PC-3 (cell line): ENCODE results near the gene WDR82. TPM values are rescaled to one million over a fixed set of nuclear protein-coding genes. Genes with fewer than 3 reads are reported as not detected.

Source experiments
- ATAC-seq: fragments of 200-7000 bp; cut with Tn5 transposase; 2 replicates; pipeline ENCODE4 v1.9.1; 2020; ENCODE audit warnings: mild to moderate bottlenecking, moderate library complexity
- BruUV-seq: library from RNA; stranded (reverse); fragments of 400-500 nt; replicated peaks from 2 replicates; lab custom pipeline; 2021; lab: Mats Ljungman, UMichigan
- CTCF ChIA-PET: fragments of 300-600 bp; sonication (Branson Sonifier 250); formaldehyde crosslinking; loops from one replicate; lab custom pipeline; 2022; ENCODE audit warnings: antibody characterized with exemption; lab: Charles Lee
- POLR2A ChIA-PET: fragments of 300-600 bp; sonication (Branson Sonifier 250); formaldehyde crosslinking; loops from one replicate; lab custom pipeline; 2022; ENCODE audit warnings: antibody characterized with exemption; ENCODE audit not compliant: unreplicated experiment; lab: Charles Lee
- DNase-seq: peaks from one replicate; pipeline ENCODE4 v3.0.0-alpha.2; 2015
- H2AFZ ChIP-seq: fragments of 300-600 bp; sonication (generic); 2 replicates; pipeline ENCODE4 v1.6.0; 2016; ENCODE audit warnings: antibody characterized with exemption, low read length
- H3F3A ChIP-seq: fragments of 300-600 bp; sonication (generic); one replicate; pipeline ENCODE4 v1.6.0; 2017; ENCODE audit warnings: antibody characterized with exemption, low read length, control low read depth, mild to moderate bottlenecking; ENCODE audit not compliant: unreplicated experiment
- H3K27ac ChIP-seq: fragments of 300-600 bp; sonication (generic); 2 replicates; pipeline ENCODE4 v1.5.1; 2016; ENCODE audit warnings: mild to moderate bottlenecking, low read length
- H3K27me3 ChIP-seq: fragments of 300-600 bp; sonication (generic); 2 replicates; pipeline ENCODE4 v1.6.1; 2016; ENCODE audit warnings: low read length, mixed read lengths
- H3K36me3 ChIP-seq: fragments of 300-600 bp; sonication (generic); 2 replicates; pipeline ENCODE4 v1.6.1; 2016; ENCODE audit warnings: low read depth, mixed run types, low read length, mixed read lengths
- H3K4me1 ChIP-seq: fragments of 300-600 bp; sonication (generic); 2 replicates; pipeline ENCODE4 v1.5.1; 2016; ENCODE audit warnings: low read length; ENCODE audit not compliant: insufficient read depth
- H3K4me2 ChIP-seq: fragments of 300-600 bp; sonication (generic); 2 replicates; pipeline ENCODE4 v1.6.0; 2016; ENCODE audit warnings: low read length
- H3K4me3 ChIP-seq: fragments of 300-600 bp; sonication (generic); 2 replicates; pipeline ENCODE4 v1.5.1; 2016; ENCODE audit warnings: mild to moderate bottlenecking, low read length, mixed read lengths
- H3K79me2 ChIP-seq: fragments of 300-600 bp; sonication (generic); 2 replicates; pipeline ENCODE4 v1.6.1; 2017; ENCODE audit warnings: low read length, mixed read lengths
- H3K9ac ChIP-seq: fragments of 300-600 bp; sonication (generic); 2 replicates; pipeline ENCODE4 v1.6.0; 2016; ENCODE audit warnings: mild to moderate bottlenecking, low read length
- H3K9me2 ChIP-seq: fragments of 300-600 bp; sonication (generic); replicated peaks from 2 replicates; pipeline ENCODE4 v1.6.1; 2016; ENCODE audit warnings: mixed run types, low read length, mixed read lengths
- H3K9me3 ChIP-seq: fragments of 300-600 bp; sonication (generic); 2 replicates; pipeline ENCODE4 v1.6.1; 2016; ENCODE audit warnings: low read length, mixed read lengths
- H4K20me1 ChIP-seq: fragments of 300-600 bp; sonication (generic); 2 replicates; pipeline ENCODE4 v1.6.1; 2016; ENCODE audit warnings: low read length, mixed read lengths
- EZH2 ChIP-seq: fragments of 300-600 bp; sonication (generic); IDR thresholded peaks from one replicate; pipeline ENCODE4 v1.6.1; 2017; ENCODE audit warnings: antibody characterized with exemption, mild to moderate bottlenecking, low read length; ENCODE audit not compliant: unreplicated experiment
- EZH2phosphoT487 ChIP-seq: fragments of 300-600 bp; sonication (generic); IDR thresholded peaks from 2 replicates; pipeline ENCODE4 v1.6.1; 2018; ENCODE audit warnings: mild to moderate bottlenecking, antibody characterized with exemption, low read length, borderline replicate concordance
- intact Hi-C: fragments of 100-400 bp; cut with micrococcal nuclease; formaldehyde crosslinking; loops from 2 replicates; pipeline ENCODE4 v1.9.0; 2023
- total RNA-seq: library from RNA; depleted of rRNA; stranded (reverse); fragments of >200 nt; gene quantifications from 2 replicates; pipeline ENCODE4 v1.2.3, GENCODE V29; 2014
- TF ChIP-seq, protein P1 (sequence below): fragments of 300-600 bp; sonication (generic); conservative IDR thresholded peaks from 2 replicates; pipeline ENCODE4 v1.5.1; 2017; ENCODE audit warnings: antibody characterized with exemption, low read depth, mild to moderate bottlenecking, low read length

The WDR82 gene
- total RNA-seq, 1 experiment from 2014 or later, result 56.4 TPM

- TF ChIP-seq EZH2phosphoT487 (no peak), EZH2 (no peak)
- TF ChIP-seq, protein P1, sequence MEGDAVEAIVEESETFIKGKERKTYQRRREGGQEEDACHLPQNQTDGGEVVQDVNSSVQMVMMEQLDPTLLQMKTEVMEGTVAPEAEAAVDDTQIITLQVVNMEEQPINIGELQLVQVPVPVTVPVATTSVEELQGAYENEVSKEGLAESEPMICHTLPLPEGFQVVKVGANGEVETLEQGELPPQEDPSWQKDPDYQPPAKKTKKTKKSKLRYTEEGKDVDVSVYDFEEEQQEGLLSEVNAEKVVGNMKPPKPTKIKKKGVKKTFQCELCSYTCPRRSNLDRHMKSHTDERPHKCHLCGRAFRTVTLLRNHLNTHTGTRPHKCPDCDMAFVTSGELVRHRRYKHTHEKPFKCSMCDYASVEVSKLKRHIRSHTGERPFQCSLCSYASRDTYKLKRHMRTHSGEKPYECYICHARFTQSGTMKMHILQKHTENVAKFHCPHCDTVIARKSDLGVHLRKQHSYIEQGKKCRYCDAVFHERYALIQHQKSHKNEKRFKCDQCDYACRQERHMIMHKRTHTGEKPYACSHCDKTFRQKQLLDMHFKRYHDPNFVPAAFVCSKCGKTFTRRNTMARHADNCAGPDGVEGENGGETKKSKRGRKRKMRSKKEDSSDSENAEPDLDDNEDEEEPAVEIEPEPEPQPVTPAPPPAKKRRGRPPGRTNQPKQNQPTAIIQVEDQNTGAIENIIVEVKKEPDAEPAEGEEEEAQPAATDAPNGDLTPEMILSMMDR, result no peak
- BruUV-seq, result no TSS peak
- DNase-seq (no peak), ATAC-seq (no peak)
- ChIA-PET CTCF (interaction anchor here (0.6 kb wide), 1 partner anchor 19 kb away, joined by 3 read pairs; no protein-coding TSS in a partner anchor), POLR2A (no interaction called here)
- Histone ChIP-seq H3K79me2 (peaks cover 24% of the 10 kb centered on the region), H3K9me3 (no peaks in the 10 kb centered on the region), H3K4me1 (peaks cover 54% of the 10 kb centered on the region), H3K9me2 (no peaks in the 10 kb centered on the region), H3K4me2 (no peak overlapping the region), H3K9ac (no peak overlapping the region), H2AFZ (no peak overlapping the region), H3K27ac (no peak overlapping the region), H3K27me3 (no peaks in the 10 kb centered on the region), H3K36me3 (no peaks in the 10 kb centered on the region), H3K4me3 (no peak overlapping the region), H4K20me1 (no peaks in the 10 kb centered on the region), H3F3A (no peaks in the 10 kb centered on the region)
- intact Hi-C loops, result no loop called here
These were observed 36.4 kb downstream of the WDR82 start for GRCh38 chr3:52242039-52242438.

- Histone ChIP-seq H3K4me3 (no peak overlapping the region), H3K9me2 (no peaks in the 10 kb centered on the region), H4K20me1 (no peaks in the 10 kb centered on the region), H3K27me3 (no peaks in the 10 kb centered on the region), H3K4me1 (peaks cover 54% of the 10 kb centered on the region), H3K9ac (no peak overlapping the region), H2AFZ (no peak overlapping the region), H3K4me2 (no peak overlapping the region), H3K9me3 (no peaks in the 10 kb centered on the region), H3K36me3 (no peaks in the 10 kb centered on the region), H3K27ac (no peak overlapping the region), H3F3A (no peaks in the 10 kb centered on the region), H3K79me2 (peaks cover 35% of the 10 kb centered on the region)
- BruUV-seq, result no TSS peak
- TF ChIP-seq EZH2phosphoT487 (no peak), EZH2 (no peak)
- TF ChIP-seq, protein P1, result no peak
- CTCF ChIA-PET, result interaction anchor here (1.0 to 1.3 kb wide), 2 partner anchors 20 to 98 kb away, joined by 3 read pairs; no protein-coding TSS in a partner anchor
- POLR2A ChIA-PET, result interaction anchor here (0.5 kb wide), 1 partner anchor 35 kb away, joined by 3 read pairs; no protein-coding TSS in a partner anchor
- intact Hi-C loops, result no loop called here
- ATAC-seq (no peak), DNase-seq (no peak)
These were observed 37.5 kb downstream of the WDR82 start for GRCh38 chr3:52240886-52241370.
